GM18868 (cell line): ENCODE measurements around the gene TMEM154.

Source experiments
- ATAC-seq: cut with Tn5 transposase; IDR thresholded peaks from one replicate; pipeline ENCODE4 v1.9.1; 2021; ENCODE audit warnings: mild to moderate bottlenecking, moderate library complexity; ENCODE audit not compliant: unreplicated experiment

Gene TMEM154

GRCh38 chr4:152634110-152634760 lies 45.6 kb downstream of the TMEM154 start:
- no peak for ATAC-seq

- ATAC-seq = no peak
These were observed 46.7 kb downstream of the TMEM154 start for GRCh38 chr4:152633118-152633517.

GRCh38 chr4:152630324-152630723 lies 49.5 kb downstream of the TMEM154 start:
- ATAC-seq = no peak

GRCh38 chr4:152629908-152630307 lies 49.9 kb downstream of the TMEM154 start:
- no peak for ATAC-seq

- no peak for ATAC-seq
These were observed 51.7 kb downstream of the TMEM154 start for GRCh38 chr4:152628128-152628527.

- ATAC-seq = no peak
These were observed 53.0 kb downstream of the TMEM154 start for GRCh38 chr4:152626790-152627189.

GRCh38 chr4:152620915-152621314 lies 58.9 kb downstream of the TMEM154 start:
- no peak for ATAC-seq

GRCh38 chr4:152620218-152620617 lies 59.6 kb downstream of the TMEM154 start:
- ATAC-seq = no peak

- no peak for ATAC-seq
These were observed 60.2 kb downstream of the TMEM154 start for GRCh38 chr4:152619556-152619955.

- ATAC-seq = no peak
These were observed 60.8 kb downstream of the TMEM154 start for GRCh38 chr4:152618971-152619370.

GRCh38 chr4:152616804-152617203 lies 63.0 kb downstream of the TMEM154 start:
- no peak for ATAC-seq

GRCh38 chr4:152613841-152614721 lies 65.7 kb downstream of the TMEM154 start:
- ATAC-seq = no peak

- no peak for ATAC-seq
These were observed 66.4 kb downstream of the TMEM154 start for GRCh38 chr4:152613351-152613750.

GRCh38 chr4:152610131-152610530 lies 69.7 kb downstream of the TMEM154 start:
- ATAC-seq = no peak

GRCh38 chr4:152609481-152609880 lies 70.3 kb downstream of the TMEM154 start:
- ATAC-seq = no peak

- ATAC-seq = no peak
These were observed 72.6 kb downstream of the TMEM154 start for GRCh38 chr4:152607178-152607577.

GRCh38 chr4:152606753-152607152 lies 73.0 kb downstream of the TMEM154 start:
- ATAC-seq = no peak

- ATAC-seq = no peak
These were observed 74.0 kb downstream of the TMEM154 start for GRCh38 chr4:152605641-152606335.

- no peak for ATAC-seq
These were observed 74.8 kb downstream of the TMEM154 start for GRCh38 chr4:152605031-152605430.

GRCh38 chr4:152601156-152601555 lies 78.6 kb downstream of the TMEM154 start:
- ATAC-seq = no peak

- no peak for ATAC-seq
These were observed 80.2 kb downstream of the TMEM154 start for GRCh38 chr4:152599636-152600035.

GRCh38 chr4:152599095-152599494 lies 80.7 kb downstream of the TMEM154 start:
- no peak for ATAC-seq
